GM21576 (cell line): ENCODE results near the gene PLA2G12A.
"Not testable (repeated sequence)": the region's sequence is repeated elsewhere in the genome, so short reads cannot be mapped to it uniquely, and the experiment has no call there.

Source experiments
- ATAC-seq: cut with Tn5 transposase; IDR thresholded peaks from one replicate; pipeline ENCODE4 v1.9.1; 2021; ENCODE audit warnings: mild to moderate bottlenecking, moderate library complexity; ENCODE audit not compliant: unreplicated experiment

PLA2G12A gene

GRCh38 chr4:109682875-109683274, 47.0 kb downstream of the PLA2G12A start:
- no peak for ATAC-seq

DNA sequence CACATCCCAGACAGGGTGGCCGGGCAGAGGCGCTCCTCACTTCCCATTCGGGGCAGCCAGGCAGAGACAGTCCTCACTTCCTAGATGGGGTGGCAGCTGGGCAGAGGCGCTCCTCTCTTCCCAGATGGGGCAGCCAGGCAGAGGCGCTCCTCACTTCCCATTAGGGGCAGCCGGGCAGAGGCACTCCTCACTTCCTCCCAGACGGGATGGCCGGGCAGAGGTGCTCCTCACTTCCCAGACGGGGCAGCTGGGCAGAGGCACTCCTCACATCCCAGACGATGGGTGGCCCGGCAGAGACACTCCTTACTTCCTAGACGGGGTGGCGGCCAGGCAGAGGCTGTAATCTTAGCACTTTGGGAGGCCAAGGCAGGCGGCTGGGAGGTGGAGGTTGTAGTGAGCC, 50.9 kb downstream of the PLA2G12A start:
- not testable (repeated sequence) for ATAC-seq

DNA sequence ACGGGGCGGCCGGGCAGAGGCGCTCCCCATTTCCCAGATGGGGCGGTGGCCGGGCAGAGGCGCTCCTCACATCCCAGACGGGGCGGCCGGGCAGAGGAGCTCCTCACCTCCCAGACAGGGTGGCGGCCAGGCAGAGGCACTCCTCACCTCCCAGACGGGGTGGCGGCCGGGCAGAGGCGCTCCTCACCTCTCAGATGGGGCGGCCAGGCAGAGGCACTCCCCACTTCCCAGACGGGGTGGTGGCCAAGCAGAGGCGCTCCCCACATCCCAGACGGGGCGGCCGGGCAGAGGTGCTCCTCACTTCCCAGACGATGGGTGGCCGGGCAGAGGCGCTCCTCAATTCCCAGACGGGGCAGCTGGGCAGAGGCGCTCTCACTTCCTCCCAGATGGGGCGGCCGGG, 51.4 kb downstream of the PLA2G12A start:
- ATAC-seq: not testable (repeated sequence)

- no peak for ATAC-seq
These were observed 53.0 kb downstream of the PLA2G12A start for GRCh38 chr4:109676886-109677285.

DNA sequence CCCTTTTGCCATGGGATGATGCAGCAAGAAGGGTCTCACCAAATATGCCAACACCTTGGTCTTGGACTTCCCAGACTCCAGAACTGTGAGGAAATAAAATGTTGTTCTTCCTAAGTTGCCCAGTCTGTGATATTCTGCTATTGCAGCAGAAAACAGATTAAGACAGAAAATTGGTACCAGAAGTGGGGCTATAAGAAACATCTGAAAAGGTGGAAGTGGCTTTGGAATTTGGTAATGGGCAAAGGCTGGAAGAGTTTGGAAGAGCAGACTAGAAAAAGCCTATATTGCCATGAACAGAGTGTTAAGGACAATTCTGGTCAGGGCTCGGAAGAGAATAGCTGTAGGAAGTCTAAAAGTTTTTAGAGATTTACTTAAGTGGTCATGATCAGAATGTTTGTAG, 54.0 kb downstream of the PLA2G12A start:
- ATAC-seq: no peak

GRCh38 chr4:109675181-109675580, 54.7 kb downstream of the PLA2G12A start:
- no peak for ATAC-seq

GRCh38 chr4:109673303-109673702, 56.6 kb downstream of the PLA2G12A start:
- no peak for ATAC-seq

GRCh38 chr4:109672169-109672930, 57.5 kb downstream of the PLA2G12A start:
- no peak for ATAC-seq

DNA sequence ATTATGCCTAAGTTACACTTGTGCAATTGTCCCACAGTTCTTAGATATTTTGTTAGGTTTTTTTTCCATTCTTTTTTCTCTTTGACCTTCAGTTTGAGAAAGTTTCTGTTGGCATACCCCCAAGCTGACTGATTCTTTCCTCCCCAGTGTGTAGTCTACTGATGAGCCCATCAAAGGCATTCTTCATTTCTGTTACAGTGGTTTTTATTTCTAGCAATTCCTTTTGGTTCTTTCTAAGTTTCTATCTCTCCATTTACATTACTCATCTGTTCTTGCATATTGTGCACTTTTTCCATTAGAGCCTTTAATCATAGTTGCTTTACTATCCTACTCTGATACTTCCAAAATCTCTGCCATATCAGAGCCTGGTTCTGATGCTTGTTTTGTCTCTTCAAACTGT, 58.5 kb downstream of the PLA2G12A start:
- no peak for ATAC-seq

DNA sequence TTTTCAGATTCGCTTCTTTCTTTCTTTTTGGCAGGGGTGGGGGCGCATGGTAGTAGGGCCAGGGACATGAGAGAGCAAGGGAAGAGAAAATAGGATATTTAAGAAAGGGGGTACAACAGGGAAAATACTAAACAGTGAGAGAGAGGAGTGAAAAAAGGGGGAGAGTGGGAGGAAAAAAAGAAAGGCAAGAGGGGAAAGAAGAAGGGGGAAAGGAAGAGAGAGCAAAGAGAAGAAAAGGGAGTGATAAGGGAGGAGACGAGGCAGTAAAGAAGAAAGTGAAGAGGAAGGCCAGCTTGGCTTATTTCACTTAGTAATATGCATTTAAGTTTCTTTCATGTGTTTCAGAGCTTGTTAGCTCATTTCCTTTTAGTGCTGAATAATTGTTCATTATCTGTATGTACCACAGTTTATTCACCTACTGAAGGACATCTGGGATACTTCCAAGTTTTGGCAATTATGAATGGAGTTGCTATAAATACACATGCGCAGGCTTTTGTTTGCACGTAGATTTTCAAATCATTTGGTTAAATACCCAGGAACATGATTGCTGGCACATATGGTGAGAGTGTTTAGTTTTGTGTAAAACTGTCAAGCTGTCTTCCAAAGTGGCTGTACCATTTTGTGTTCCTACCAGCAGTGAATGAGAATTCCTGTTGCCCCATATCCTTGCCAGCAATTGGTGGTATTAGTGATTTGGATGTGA, 63.9 kb downstream of the PLA2G12A start:
- no peak for ATAC-seq

GRCh38 chr4:109662771-109663170, 67.1 kb downstream of the PLA2G12A start:
- no peak for ATAC-seq

- ATAC-seq: no peak
These were observed 67.8 kb downstream of the PLA2G12A start for GRCh38 chr4:109662116-109662515.
